GM19467 (cell line): Measurements from ENCODE around the gene POLG2.

ENCODE experiments used
- ATAC-seq: cut with Tn5 transposase; IDR thresholded peaks from one replicate; pipeline ENCODE4 v1.9.1; 2021; ENCODE audit warnings: mild to moderate bottlenecking, moderate library complexity; ENCODE audit not compliant: unreplicated experiment

POLG2 gene

GRCh38 chr17:64496786-64497564, at the start of gene POLG2:
TSS of gene POLG2 (minus strand) at chr17:64497054. CDS start at chr17:64496968, 86 bp downstream.
- peak; percentile 76 for ATAC-seq

DNA sequence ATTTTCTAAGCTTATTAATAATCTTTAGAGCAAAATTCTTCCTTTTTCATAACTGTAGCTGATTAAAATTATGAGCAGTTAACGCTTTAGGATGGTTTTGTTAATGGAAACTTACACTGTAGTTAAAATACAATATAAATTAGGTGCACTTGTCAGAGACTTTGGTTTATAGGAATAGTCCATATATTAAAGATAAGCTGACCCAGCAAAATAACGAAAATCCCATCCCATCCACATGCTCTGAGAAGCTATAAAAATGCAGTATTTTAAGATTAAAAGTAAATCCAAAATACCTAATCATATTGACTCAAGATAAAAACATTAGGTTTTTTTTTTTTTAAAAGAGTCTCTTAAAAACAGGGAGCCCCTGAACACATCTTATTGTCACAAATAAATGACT, 47.9 kb upstream of the POLG2 start:
- no peak for ATAC-seq

DNA sequence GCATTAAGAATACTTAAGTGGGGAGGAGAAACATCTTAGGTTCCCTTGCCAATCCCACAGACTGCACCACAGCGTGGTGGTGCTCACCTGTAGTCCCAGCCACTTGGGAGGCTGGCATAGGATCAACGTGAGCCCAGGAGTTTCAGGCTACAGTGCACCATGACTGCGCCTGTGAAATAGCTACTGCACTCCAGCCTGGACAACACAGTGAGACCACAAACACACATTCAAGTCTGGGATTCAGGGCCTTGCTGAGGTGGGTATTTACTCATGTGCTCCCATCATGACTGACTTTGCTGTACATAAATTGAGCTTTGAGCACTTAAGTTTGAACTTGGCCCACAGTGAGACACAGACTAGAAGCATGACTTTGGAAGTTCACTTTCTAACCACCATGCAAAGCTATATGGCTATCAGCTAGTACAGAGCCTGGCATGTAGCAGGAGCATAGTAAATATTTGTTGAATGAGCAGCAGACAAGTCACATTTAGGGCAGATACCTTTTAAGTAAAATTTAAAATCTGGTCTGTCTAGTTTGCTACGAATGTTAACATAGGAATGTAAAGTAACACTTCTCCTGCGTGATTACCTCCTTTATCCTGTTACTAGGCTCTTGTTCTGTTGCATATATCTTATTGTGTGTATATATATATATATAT, 43.4 kb upstream of the POLG2 start:
- ATAC-seq: no peak

DNA sequence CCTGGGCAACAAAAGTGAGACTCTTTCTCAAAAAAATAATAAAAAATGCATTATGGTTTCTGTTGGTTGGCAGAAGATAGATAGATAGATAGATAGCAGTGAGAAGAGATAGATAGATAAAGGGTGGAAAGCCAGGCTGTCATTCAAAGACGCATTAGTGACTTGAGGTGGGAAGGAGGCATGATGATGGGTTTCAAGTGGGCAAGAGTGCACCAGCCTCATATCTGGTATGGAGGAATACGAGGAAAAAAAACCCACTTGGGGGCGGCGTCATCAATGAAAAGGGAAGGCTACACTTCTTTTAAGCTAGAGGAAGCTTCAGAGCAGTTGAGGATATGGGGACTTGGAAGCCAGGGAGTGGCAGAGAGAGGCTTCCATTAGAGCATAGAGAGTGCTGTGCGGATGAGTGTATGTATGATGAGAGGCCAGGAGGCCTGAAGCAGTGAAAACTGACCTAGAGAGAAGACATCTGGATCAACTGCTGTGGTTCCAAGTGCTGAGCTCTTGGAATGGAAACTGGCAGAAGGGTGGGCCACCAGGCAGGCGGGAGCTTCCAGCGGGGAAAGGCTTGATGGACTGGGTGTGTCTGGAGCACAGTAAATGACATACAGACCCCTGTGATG, 41.8 kb upstream of the POLG2 start:
- ATAC-seq: no peak

DNA sequence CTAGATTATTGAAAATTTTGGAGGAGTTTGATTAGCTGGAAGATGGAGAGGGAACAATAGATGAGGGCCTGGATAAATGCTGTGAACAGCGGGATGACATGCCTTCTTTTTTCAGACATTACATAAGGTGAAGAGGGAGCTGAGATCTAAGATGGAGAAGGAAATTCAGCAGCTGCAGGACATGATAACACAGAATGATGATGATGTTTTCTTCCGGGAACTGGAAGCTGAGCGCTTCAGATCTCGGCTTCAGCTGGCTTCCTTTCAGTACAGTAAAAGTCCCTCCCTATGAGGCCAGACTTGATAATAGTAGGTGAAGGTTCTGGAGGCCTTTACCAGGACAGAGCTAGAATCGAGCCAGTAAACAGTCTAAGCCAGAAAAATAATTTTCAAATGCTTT, 40.6 kb upstream of the POLG2 start:
- ATAC-seq: no peak

- ATAC-seq: no peak
These were observed 40.1 kb upstream of the POLG2 start for GRCh38 chr17:64536913-64537312.

DNA sequence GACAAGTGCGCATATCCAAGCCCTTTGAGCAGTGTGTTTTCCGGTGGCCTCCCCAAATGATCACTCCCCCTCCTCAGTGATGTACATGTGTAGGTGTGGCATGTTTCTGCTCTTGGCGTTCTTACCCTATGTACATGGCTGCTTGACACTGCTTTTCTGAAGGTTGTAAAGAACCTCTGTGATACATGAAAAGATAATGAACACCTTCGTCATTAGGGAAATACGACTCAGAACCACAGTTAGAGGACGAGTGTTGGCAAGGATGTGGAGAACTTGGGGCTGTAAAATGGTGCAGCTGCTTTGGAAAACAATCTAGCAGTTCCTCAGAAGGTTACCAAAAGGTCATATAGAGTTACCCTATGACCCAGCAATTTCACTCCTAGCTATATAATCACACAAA, 38.5 kb upstream of the POLG2 start:
- ATAC-seq: no peak

- no peak for ATAC-seq
These were observed 37.3 kb upstream of the POLG2 start for GRCh38 chr17:64534187-64534586.

DNA sequence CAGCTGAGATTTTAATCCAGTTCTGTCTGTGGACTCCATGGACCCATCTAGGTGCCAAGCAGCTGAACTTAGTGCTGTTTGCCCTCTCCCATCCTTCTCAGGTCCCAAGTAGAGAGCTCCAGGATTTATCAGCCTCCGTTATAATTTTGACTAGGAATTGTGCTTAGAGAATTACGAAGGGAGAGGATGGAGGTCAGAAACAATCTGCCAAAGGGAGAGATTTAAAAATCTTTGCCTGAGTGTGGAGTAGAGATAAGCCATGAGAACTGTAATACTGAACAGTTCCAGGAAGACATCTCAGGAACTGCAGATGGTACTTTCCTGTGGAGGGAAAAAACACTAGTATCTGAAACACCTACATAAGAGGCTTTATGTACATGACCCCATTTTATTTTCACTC, 36.9 kb upstream of the POLG2 start:
- ATAC-seq: no peak

DNA sequence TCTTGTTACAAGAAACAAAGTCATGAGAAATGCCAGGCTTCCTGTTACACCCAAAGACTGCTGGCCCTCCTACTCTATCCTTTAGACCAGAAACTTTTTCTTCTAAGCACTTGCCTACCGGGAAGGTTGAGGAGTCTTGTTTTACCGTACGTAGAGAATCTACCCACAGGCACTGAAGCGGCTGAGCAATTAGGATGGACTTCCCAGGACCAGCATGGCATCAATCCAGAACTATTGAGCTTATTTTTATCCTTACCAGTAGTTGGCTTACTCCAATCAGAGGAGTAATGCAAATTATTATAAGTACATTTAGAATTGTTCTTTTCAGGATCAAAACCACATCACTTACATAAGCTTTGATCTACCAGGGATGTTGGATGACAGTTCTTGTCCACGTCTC, 35.6 kb upstream of the POLG2 start:
- ATAC-seq: no peak

- ATAC-seq: no peak
These were observed 35.1 kb upstream of the POLG2 start for GRCh38 chr17:64531955-64532371.

GRCh38 chr17:64529221-64529620, 32.4 kb upstream of the POLG2 start:
- ATAC-seq: no peak

DNA sequence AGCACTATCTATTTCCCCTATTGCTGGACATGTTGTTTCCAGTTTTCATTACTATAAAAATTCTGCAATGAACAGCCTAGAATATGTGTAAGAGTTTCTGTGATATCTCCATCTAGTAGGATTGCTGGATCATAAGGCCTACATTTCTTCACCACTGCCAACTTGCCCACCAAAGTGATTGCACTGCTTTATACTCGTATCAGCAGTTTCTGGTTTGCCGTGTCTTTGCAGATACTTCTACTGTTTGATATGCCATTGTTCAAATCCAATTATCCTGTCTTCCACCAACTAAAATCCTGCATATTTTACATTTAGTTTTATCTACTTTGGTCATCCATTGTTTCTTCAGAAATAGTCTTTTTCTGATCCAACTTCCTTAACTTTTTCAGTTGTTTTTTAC, 31.1 kb upstream of the POLG2 start:
- no peak for ATAC-seq

GRCh38 chr17:64520359-64520758, 23.5 kb upstream of the POLG2 start:
- ATAC-seq: no peak

- ATAC-seq: no peak
These were observed 22.7 kb upstream of the POLG2 start for GRCh38 chr17:64519601-64520000.

- ATAC-seq: no peak
These were observed 19.0 kb upstream of the POLG2 start for GRCh38 chr17:64515829-64516228.

GRCh38 chr17:64515419-64515818, 18.6 kb upstream of the POLG2 start:
- ATAC-seq: no peak

- no peak for ATAC-seq
These were observed 12.3 kb upstream of the POLG2 start for GRCh38 chr17:64509179-64509578.

DNA sequence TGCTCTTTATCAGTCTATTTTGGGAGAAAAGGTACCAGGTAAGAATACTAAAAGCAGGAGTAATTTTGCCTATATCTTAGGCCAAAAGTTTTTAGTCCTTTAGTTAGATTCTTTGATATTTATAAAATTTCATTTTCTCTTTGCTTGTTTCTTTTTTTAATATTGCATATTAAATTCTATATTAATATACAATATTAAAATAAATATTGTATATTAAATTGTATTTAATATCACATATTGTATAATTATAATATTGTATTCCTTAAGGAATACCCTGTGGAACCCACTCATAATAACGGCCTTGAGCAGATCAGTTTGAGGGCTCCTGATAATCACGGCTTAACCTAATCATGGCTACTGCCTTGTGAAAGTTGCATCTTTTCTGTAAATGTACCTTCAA, 11.8 kb upstream of the POLG2 start:
- ATAC-seq: no peak

DNA sequence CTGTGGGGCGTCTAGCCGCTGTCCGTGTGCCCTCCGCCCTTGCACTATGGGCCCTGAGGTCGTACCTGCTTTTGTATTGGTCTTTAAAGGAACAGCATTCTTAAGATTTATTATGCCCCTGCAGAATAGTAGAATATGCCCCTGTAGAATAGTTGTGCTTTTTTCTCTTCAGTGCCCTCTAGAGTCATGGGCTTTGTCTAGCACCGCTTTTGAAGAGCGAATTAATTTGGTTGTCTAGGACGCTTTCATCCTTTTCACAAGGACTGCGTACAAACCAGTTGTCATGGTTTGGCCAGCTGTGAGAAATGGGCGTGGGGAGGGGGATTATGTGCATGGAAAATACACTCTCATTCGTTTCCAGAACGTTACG, 10.5 kb upstream of the POLG2 start:
- ATAC-seq: peak; percentile 6

DNA sequence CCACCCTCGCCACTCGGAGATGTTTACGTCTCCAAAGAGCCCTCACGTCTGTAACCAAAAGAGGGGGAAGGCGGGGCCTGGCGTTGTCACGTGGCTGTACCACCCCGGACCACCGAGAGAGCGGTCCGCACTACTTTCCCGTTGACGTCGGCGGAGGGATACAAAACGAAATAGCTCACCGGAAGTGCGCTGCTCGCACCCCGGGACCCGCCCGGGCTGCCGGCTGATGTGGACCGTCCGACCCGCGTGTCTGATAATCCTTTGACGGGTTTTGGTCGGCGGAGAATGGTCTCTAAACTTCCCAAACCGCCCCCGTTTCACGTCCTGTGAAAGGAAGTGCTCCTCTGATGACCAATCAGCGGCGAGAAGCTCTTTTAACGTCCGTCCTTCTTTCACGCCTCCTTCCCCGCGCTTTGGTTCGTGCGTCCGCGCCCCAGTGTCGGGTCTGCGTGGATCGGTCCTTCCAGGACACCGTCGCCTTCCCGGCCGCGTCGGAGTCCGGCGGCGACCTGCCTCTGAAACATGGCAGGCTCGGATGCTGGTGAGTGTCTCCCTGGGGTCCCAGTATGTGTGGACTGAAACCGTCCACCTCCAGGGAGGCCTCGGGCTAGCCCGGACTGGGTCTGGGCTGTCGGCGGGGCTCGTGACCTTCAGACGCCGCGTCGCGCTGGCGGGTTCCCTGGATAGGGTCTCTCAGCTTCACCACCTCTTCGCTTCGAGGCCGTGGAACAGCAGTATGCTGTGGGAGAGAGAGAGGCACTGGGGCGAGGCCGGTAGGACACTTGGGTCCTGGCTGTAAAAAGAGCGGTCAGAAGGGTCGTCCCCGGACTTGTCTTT, 9.9 kb upstream of the POLG2 start, which contains the start of gene CEP95:
Gene CEP95, plus strand, starts transcription at position 402 of the 837 bp plus-strand sequence. Its CDS starts 121 bp downstream, at position 523.
- peak; percentile 64 for ATAC-seq
